ENCODE measurements around the gene RPL38.

- TF ChIP-seq CTCF (conservative IDR thresholded peaks at IDR 0.05 in 1 of 2, IDR thresholded peaks at IDR 0.05 in 1 of 2; ENCODE audit: low read depth in 1 of 2, low read length in 2 of 2) (no peak), EZH2 (IDR thresholded peaks at IDR 0.05; ENCODE audit: low read length, missing control alignments) (no peak)
Measured at GRCh38 chr17:74227271-74228080, 24.0 kb downstream of the RPL38 start.
